ENCODE data around the gene MS4A15. TPM values are rescaled to one million over a fixed set of nuclear protein-coding genes. Genes with fewer than 3 reads are reported as not detected.

Gene MS4A15
- polyA plus RNA-seq, 6 donors from 2014 or later: not detected

DNA sequence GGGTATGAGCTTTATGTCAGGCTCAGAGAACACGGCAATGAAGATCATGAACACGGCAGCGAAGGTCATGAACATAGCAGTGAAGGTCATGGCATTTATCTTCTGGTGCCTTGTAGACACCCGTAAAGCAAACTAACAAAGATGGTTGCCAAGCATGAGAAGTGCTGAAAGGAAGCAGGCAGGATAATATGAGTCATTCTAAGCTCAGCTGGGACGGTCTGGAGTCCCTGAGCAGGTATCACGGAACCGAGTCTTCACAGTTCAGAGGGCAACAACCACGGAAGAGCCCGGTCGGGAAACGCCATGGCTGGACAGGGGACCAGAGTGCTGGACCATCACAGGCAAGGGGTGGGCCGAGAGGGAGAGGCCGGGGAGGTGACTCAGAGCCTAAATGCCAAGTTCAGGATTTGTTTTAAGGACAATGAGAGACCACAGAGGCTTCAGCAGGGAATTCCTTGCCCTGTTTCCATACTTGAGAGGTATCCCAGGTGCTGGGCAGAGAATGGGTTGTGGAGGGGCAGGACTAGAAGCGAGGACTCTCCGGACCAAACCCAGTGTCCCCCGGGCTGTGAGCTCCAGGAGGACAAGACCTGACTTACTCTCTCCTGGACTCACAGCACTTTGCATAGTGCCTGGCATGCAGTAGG, 15.3 kb downstream of the MS4A15 start:
- Mint-ChIP-seq H3K27me3 (peaks cover 10 to 27% (median 26%) of the 10 kb centered on the region in 3 donors), H3K4me3 (peak overlapping the region in 1 of 8 donors; percentile 48), H3K36me3 (no peaks in the 10 kb centered on the region), H3K4me1 (peaks cover 16 to 19% (median 17%) of the 10 kb centered on the region in 3 donors), H3K27ac (peak overlapping the region in 1 of 6 donors; percentile 92), H3K9me3 (peaks cover 0 to 2% (median 0%) of the 10 kb centered on the region in 7 donors)
- ATAC-seq (ENCODE audit: low read depth in 2 of 2): no peak
- no peak for DNase-seq

DNA sequence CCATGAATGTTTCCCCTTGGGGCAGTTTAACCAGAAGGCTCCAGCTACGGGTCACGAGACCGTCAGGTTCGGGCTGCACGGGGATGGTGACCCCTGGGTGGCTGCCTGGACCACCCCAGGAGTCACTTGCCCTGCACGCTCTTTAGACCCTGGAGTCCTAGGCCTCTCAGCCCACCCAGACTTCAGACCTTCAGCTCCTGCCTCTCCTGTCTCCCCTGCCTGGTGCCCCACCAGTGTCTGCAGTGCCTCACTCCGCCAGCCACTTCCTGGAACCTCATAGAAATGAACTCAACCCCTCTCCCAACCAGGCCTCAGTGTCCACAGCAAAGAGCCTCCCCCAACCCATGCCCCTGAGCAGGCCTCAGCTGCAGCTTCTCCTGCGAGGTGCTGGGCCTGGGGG, 16.0 kb downstream of the MS4A15 start:
- H3K27me3 Mint-ChIP-seq: peaks cover 8 to 24% (median 22%) of the 10 kb centered on the region in 3 donors
- DNase-seq: no peak
- H3K36me3 Mint-ChIP-seq: no peaks in the 10 kb centered on the region
- H3K27ac Mint-ChIP-seq: peak overlapping the region in 1 of 6 donors; percentile 25
- ATAC-seq (ENCODE audit: low read depth in 2 of 2): no peak
- H3K4me1 Mint-ChIP-seq: peaks cover 16 to 19% (median 17%) of the 10 kb centered on the region in 3 donors
- H3K4me3 Mint-ChIP-seq: peak overlapping the region in 1 of 8 donors; percentile 70
- no peaks in the 10 kb centered on the region for H3K9me3 Mint-ChIP-seq

DNA sequence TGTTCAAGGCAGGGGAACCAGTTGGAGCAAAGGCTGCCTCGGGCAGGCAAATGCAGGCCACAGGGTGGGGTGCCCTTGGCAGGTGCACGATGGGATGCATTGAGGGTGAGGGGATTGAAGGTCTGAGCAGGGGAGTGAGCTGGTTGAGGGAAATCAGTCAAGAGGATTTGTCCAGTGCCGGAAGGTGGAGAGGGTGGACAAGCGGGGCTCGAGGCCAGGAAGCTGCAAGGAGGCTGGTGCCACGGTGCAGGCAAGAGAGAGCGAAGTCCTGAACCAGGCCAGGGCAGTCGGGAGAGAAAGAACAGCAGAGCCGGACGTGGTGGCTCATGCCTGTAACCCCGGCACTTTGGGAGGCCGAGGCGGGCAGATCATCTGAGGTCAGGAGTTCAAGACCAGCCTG, 18.1 kb downstream of the MS4A15 start:
- Mint-ChIP-seq H3K9me3 (no peaks in the 10 kb centered on the region), H3K27ac (peak overlapping the region in 1 of 6 donors; percentile 51), H3K36me3 (no peaks in the 10 kb centered on the region), H3K4me1 (peaks cover 16 to 19% (median 17%) of the 10 kb centered on the region in 3 donors), H3K4me3 (peak overlapping the region in 2 of 8 donors; percentile 29 to 73), H3K27me3 (peaks cover 3 to 24% (median 12%) of the 10 kb centered on the region in 3 donors)
- DNase-seq: no peak
- ATAC-seq (ENCODE audit: low read depth in 2 of 2): no peak

DNA sequence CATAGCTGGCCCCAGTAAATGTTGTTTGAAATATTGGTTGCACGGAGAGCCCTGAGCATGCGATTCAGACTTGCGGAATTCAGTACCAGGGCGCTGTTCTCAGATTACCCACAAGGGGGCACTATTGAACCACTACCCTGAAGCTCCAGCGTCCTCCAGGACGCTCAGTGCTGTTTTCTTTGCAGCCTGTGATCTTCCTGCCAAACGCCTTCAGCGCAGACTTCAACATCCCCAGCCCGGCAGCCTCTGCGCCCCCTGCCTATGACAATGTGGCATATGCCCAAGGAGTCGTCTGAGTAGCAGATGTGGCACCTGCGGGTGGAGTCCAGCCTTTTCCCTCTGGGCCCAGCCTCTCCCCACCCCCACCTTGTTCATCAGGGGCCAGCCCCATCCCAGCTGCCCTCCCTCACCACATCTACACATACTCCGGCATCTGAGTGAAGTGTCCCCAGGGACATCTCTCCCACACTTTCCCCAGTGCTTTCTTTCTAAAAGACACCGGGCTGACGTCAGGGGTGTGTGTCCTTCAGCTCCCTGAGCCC, 18.8 kb downstream of the MS4A15 start:
- Mint-ChIP-seq H3K4me3 (peak overlapping the region in 4 of 8 donors; percentile 12 to 78 (median 50)), H3K4me1 (peaks cover 16 to 19% (median 17%) of the 10 kb centered on the region in 3 donors), H3K9me3 (no peaks in the 10 kb centered on the region), H3K27ac (peak overlapping the region in 4 of 6 donors; percentile 37 to 84 (median 54)), H3K36me3 (no peaks in the 10 kb centered on the region), H3K27me3 (peaks cover 3 to 20% (median 8%) of the 10 kb centered on the region in 3 donors)
- peak; percentile 95 to 96 for ATAC-seq (ENCODE audit: low read depth in 2 of 2)
- peak; percentile 74 for DNase-seq

DNA sequence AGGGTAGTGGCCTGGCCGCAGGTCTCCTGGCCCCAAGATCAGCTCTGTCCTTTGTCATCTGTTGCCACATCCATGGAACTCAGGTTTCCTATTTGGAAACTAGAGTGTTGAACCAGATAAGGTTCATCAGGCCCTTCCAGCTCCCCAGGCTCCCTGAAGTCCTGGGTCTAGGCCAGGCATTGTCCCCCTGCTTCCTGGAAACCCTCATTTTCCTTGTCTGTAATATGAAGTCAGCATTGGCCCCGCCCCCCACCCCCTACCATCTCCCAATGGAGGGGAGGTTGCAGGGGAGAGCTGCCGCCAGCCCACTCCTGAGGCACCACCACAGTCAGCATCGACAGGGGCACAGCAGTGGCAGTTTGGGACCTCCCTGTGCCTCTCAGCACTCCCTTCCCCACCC, 19.5 kb downstream of the MS4A15 start:
- ATAC-seq (ENCODE audit: low read depth in 2 of 2) (no peak), DNase-seq (no peak)
- peak overlapping the region in 1 of 6 donors; percentile 54 for H3K27ac Mint-ChIP-seq
- no peaks in the 10 kb centered on the region for H3K9me3 Mint-ChIP-seq
- H3K4me1 Mint-ChIP-seq: peaks cover 16 to 19% (median 17%) of the 10 kb centered on the region in 3 donors
- no peak overlapping the region for H3K4me3 Mint-ChIP-seq
- H3K27me3 Mint-ChIP-seq: peaks cover 3 to 20% (median 8%) of the 10 kb centered on the region in 3 donors
- H3K36me3 Mint-ChIP-seq: no peaks in the 10 kb centered on the region

DNA sequence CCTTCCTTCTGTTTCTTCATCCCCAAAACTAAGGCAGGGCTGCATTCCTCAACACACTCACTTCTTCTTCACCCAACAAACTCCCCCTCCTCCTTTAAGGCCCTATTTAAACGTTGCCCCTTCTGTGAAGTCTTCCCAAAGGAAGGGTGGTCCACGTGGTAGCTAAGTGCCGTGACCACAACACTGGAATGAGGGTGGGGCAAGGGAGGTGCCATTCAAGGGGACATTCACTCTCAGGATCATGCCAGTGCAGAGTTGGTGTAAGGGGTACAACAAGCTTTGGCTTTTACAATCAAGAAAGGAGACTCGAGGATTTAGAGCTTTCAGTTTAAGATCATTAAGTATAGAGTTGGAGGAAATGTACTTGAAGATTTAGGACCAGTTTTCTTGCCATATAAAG, 20.4 kb downstream of the MS4A15 start:
- ATAC-seq (ENCODE audit: low read depth in 2 of 2) (no peak), DNase-seq (no peak)
- Mint-ChIP-seq H3K4me1 (peaks cover 16 to 19% (median 17%) of the 10 kb centered on the region in 3 donors), H3K27me3 (peaks cover 0 to 11% (median 3%) of the 10 kb centered on the region in 3 donors), H3K9me3 (no peaks in the 10 kb centered on the region), H3K36me3 (no peaks in the 10 kb centered on the region), H3K4me3 (no peak overlapping the region), H3K27ac (no peak overlapping the region)

DNA sequence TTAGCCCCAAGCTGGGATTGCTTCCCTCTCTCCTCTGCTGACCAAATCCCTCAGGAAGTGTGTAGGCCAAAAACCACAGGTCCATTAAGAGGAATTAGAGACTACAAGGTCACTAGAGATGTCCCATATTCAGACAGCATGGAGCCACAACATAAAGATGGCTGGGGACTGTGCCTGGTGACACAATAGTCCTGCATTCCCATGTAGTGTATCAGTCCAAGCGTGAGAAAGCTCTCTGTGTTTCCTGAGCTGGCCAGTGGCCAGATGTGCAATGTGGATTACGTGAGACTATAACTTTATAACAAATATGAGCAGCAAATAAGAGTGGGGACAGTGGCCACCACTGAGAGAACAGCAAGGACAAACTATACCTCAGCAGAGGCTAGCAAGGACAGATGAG, 20.9 kb downstream of the MS4A15 start:
- no peak for ATAC-seq (ENCODE audit: low read depth in 2 of 2)
- Mint-ChIP-seq H3K27ac (peak overlapping the region in 1 of 6 donors; percentile 6), H3K4me3 (no peak overlapping the region)

DNA sequence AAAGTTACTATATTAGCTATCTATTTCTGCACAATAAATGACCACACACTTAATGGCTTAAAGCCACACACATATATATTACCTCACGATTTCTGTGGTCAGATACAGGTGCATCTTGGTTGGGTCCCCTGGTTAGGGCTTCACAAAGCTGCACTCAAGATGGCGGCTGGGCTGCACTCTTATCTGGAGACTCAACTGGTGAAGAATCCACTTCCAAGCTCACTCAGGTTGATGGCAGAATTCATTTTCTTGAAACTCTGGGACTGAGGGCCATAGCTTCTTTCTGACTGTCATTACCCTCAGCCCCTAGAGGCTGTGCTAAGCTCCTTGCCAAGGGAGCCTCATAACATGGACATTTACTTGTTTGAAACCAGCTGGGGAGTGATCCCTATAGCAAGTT, 23.4 kb downstream of the MS4A15 start:
- no peak for DNase-seq
- Mint-ChIP-seq H3K36me3 (no peaks in the 10 kb centered on the region), H3K27me3 (peaks cover 0 to 3% (median 0%) of the 10 kb centered on the region in 3 donors), H3K4me3 (no peak overlapping the region), H3K4me1 (peaks cover 0 to 9% (median 7%) of the 10 kb centered on the region in 3 donors), H3K9me3 (no peaks in the 10 kb centered on the region), H3K27ac (no peak overlapping the region)
- ATAC-seq (ENCODE audit: low read depth in 2 of 2): no peak

More for the DNA sequence above, 20.9 kb downstream of the MS4A15 start:
- DNase-seq: no peak
- Mint-ChIP-seq H3K4me1 (peaks cover 16 to 19% (median 17%) of the 10 kb centered on the region in 3 donors), H3K36me3 (no peaks in the 10 kb centered on the region), H3K27me3 (peaks cover 0 to 10% (median 3%) of the 10 kb centered on the region in 3 donors), H3K9me3 (no peaks in the 10 kb centered on the region)

DNA sequence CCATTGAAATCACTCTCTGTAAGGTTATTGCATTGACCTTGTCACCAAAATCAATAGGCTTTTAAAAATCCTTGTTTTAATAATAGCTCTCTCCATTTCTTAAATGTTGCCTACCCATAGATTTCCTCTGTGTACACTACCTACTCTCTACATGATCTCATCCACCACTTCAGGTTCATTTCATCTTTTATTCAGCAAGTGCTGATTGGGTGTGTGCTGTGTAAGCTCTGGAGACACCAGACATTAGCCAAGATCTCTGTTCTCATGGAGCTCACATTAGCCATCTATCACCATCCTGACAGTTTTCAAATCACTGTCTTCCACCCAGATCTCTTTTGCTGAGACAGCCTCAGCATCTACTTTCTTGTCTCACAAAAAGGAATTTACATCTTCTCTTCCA, 24.1 kb downstream of the MS4A15 start:
- ATAC-seq (ENCODE audit: low read depth in 2 of 2) (no peak), DNase-seq (no peak)
- H3K9me3 Mint-ChIP-seq: no peaks in the 10 kb centered on the region
- H3K4me3 Mint-ChIP-seq: no peak overlapping the region
- H3K4me1 Mint-ChIP-seq: peaks cover 0 to 2% (median 1%) of the 10 kb centered on the region in 3 donors
- H3K27me3 Mint-ChIP-seq: no peaks in the 10 kb centered on the region
- no peaks in the 10 kb centered on the region for H3K36me3 Mint-ChIP-seq
- no peak overlapping the region for H3K27ac Mint-ChIP-seq

DNA sequence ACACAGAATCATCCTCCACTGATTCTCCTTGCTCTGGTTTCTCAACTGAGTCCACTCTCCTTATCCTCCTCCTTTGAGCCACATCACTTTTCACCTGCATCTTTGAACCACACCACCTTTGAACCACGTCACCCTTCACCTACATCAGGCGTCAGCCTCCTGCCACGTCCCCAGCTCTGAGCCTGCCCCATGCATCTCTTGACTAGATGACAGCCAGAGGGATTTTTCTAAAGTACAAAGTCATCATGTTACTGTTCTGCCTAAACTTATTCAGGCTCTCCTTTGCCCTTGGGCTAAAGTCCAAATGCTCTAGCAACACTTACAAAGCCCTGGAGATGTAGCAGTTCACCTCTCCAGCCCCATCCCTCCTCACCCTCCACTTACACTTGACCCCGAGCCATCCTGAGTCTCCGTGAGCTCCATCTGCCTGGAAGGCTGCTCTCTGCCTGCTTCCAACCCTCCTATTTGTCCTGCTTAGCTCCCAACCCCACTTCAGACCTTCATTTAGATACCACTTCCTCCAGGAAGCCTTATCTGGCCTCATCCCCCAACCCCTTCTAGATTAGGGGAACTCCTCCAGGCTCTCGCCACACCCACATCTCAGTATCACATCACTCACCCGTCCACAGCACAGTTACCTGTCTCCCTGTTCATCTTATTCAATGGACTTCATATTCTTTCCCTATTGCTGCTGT, 24.8 kb downstream of the MS4A15 start:
- Mint-ChIP-seq H3K4me3 (no peak overlapping the region), H3K4me1 (no peaks in the 10 kb centered on the region), H3K27me3 (no peaks in the 10 kb centered on the region), H3K36me3 (no peaks in the 10 kb centered on the region), H3K27ac (no peak overlapping the region), H3K9me3 (no peaks in the 10 kb centered on the region)
- DNase-seq (no peak), ATAC-seq (ENCODE audit: low read depth in 2 of 2) (no peak)

DNA sequence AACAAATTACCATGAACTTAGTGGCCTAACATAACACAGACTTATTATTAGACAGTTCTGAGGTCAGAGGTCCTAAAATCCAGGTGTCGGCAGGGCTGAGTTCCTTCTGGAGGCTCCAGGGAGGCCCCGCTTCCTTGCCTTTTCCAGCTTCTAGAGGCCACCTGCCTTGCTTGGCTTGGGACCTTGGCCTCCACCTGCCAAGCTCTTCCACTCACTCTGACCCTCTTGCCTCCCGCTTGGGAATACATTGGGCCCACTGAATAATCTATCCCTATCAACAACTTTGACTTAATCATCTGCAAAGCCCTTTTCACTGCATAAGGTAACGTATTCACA, 25.3 kb downstream of the MS4A15 start:
- ATAC-seq (ENCODE audit: low read depth in 2 of 2) (no peak), DNase-seq (no peak)
- Mint-ChIP-seq H3K4me3 (no peak overlapping the region), H3K9me3 (no peaks in the 10 kb centered on the region), H3K4me1 (no peaks in the 10 kb centered on the region), H3K27me3 (no peaks in the 10 kb centered on the region), H3K27ac (no peak overlapping the region), H3K36me3 (no peaks in the 10 kb centered on the region)

DNA sequence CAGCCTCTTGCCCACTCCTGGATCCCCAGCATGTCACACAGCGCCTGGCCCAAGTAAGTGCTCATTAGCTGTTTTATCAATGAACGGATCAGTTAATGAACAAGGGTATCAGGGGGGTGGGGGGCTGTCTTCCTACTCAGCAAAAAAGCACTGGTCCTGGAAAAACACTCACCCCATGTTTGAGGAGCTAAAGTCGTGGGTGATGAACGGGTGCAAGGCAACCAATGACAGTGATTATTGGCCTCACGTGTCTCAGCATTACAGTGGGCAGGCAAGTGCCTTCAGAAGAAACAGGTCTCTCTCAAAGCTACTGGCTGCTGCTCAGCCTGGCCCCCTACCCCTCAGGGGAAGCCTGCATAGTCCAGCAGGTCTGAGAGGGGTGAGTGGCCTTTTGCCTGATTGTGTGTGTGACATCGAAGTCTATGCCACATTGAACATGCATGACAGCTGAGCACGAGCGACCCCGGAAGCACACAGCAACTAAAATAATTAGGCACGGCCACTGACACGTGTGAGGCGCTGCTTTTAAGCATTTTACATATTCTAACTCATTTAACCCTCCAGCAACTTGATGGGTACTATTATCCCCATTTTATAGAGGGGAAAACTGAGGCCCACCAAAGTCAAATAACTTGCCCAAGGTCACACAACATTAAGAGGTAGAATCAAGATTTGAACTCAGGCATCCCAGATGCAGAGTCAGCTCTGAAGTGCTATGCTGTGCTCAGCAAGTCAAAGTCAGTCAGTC, 25.9 kb downstream of the MS4A15 start:
- ATAC-seq (ENCODE audit: low read depth in 2 of 2) (no peak), DNase-seq (no peak)
- Mint-ChIP-seq H3K27me3 (no peaks in the 10 kb centered on the region), H3K36me3 (no peaks in the 10 kb centered on the region), H3K27ac (no peak overlapping the region), H3K4me1 (no peaks in the 10 kb centered on the region), H3K9me3 (no peaks in the 10 kb centered on the region), H3K4me3 (no peak overlapping the region)

DNA sequence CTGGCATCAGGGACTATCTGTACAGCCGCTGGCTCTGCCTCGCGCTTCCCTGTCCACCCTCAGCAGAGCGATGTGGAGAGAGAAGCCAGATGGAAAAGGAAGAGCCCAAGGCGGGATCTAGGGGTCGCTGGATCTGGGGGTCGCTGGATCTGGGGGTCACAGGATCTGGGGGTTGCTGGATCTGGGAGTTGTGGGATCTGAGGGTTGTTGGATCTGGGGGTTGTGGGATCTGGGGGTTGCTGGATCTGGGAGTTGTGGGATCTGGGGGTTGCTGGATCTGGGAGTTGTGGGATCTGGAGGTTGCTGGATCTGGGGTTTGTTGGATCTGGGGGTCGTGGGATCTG, 26.4 kb downstream of the MS4A15 start:
- H3K36me3 Mint-ChIP-seq: no peaks in the 10 kb centered on the region
- no peak for ATAC-seq (ENCODE audit: low read depth in 2 of 2)
- no peak overlapping the region for H3K27ac Mint-ChIP-seq
- DNase-seq: no peak
- no peaks in the 10 kb centered on the region for H3K27me3 Mint-ChIP-seq
- H3K4me3 Mint-ChIP-seq: no peak overlapping the region
- no peaks in the 10 kb centered on the region for H3K4me1 Mint-ChIP-seq
- no peaks in the 10 kb centered on the region for H3K9me3 Mint-ChIP-seq

Measured in naive B cell (primary cell).